Neuronal stem cell (in vitro differentiated cells): ENCODE data around the gene FRAS1.
A peak's percentile ranks its signal among the peaks of the same experiment; 100 is the strongest.
"Not testable (repeated sequence)": the region's sequence is repeated elsewhere in the genome, so short reads cannot be mapped to it uniquely, and the experiment has no call there.

Experiments
- DNase-seq: peaks from one replicate; pipeline ENCODE4 v3.0.0-alpha.2; 2013; ENCODE audit warnings: low spot score
- H2AFZ ChIP-seq: one replicate; pipeline ENCODE4 v1.6.1; 2013; ENCODE audit warnings: mild to moderate bottlenecking, low read length, inconsistent platforms
- H2AK5ac ChIP-seq: 2 replicates; pipeline ENCODE4 v1.6.1; 2013; ENCODE audit warnings: low read depth, mild to moderate bottlenecking, inconsistent platforms, low read length, moderate library complexity, mixed read lengths
- H2BK120ac ChIP-seq: 2 replicates; pipeline ENCODE4 v1.6.1; 2013; ENCODE audit warnings: low read depth, mild to moderate bottlenecking, inconsistent platforms, low read length, moderate library complexity, mixed read lengths
- H2BK12ac ChIP-seq: one replicate; pipeline ENCODE4 v1.6.1; 2013; ENCODE audit warnings: low read length, inconsistent platforms
- H2BK15ac ChIP-seq: 2 replicates; pipeline ENCODE4 v1.6.1; 2013; ENCODE audit warnings: mild to moderate bottlenecking, low read length, inconsistent platforms, mixed read lengths
- H2BK5ac ChIP-seq: one replicate; pipeline ENCODE4 v1.6.1; 2013; ENCODE audit warnings: inconsistent platforms, mild to moderate bottlenecking, low read length, moderate library complexity
- H3K14ac ChIP-seq: one replicate; pipeline ENCODE4 v1.6.1; 2013; ENCODE audit warnings: low read length, inconsistent platforms
- H3K18ac ChIP-seq: 2 replicates; pipeline ENCODE4 v1.6.1; 2013; ENCODE audit warnings: low read length, inconsistent platforms
- H3K23ac ChIP-seq: 2 replicates; pipeline ENCODE4 v1.6.1; 2013; ENCODE audit warnings: low read depth, mild to moderate bottlenecking, mixed read lengths, low read length, inconsistent platforms; ENCODE audit not compliant: poor library complexity
- H3K27ac ChIP-seq: replicated peaks from 3 replicates; pipeline ENCODE4 v1.5.1; 2013; ENCODE audit warnings: low read length, inconsistent platforms
- H3K27me3 ChIP-seq, 3 experiments: 2 replicates each; pipeline ENCODE4 v1.6.1; 2013; ENCODE audit warnings: low read length in 3 of 3, mild to moderate bottlenecking in 2 of 3, inconsistent platforms in 1 of 3, low read depth in 1 of 3, mixed read lengths in 1 of 3, moderate library complexity in 1 of 3; ENCODE audit not compliant: control insufficient read depth in 3 of 3, insufficient read depth in 3 of 3
- H3K36me3 ChIP-seq, 2 donors: replicated peaks in 1 of 2; 2 replicates each; pipeline ENCODE4 v1.6.1; 2013; ENCODE audit warnings: low read length in 2 of 2; ENCODE audit not compliant: control insufficient read depth in 2 of 2, insufficient read depth in 2 of 2
- H3K4ac ChIP-seq: 2 replicates; pipeline ENCODE4 v1.6.1; 2013; ENCODE audit warnings: inconsistent platforms, mild to moderate bottlenecking, low read length, moderate library complexity
- H3K4me1 ChIP-seq, 2 donors: 1 replicate in 1 of 2; 2 replicates in 1 of 2; pipeline ENCODE4 v1.6.1; 2013; ENCODE audit warnings: low read length in 2 of 2, low read depth in 1 of 2; ENCODE audit not compliant: control insufficient read depth in 2 of 2, insufficient read depth in 1 of 2
- H3K4me2 ChIP-seq: one replicate; pipeline ENCODE4 v1.6.1; 2013; ENCODE audit warnings: mild to moderate bottlenecking, low read length, inconsistent platforms; ENCODE audit not compliant: insufficient read depth, poor library complexity, severe bottlenecking
- H3K4me3 ChIP-seq, 2 donors: 2 replicates each; pipeline ENCODE4 v1.5.1; 2013; ENCODE audit warnings: low read length in 2 of 2, mild to moderate bottlenecking in 2 of 2, inconsistent platforms in 1 of 2, moderate library complexity in 1 of 2
- H3K79me1 ChIP-seq: one replicate; pipeline ENCODE4 v1.6.1; 2013; ENCODE audit warnings: low read depth, mild to moderate bottlenecking, inconsistent platforms, low read length, moderate library complexity
- H3K9ac ChIP-seq: one replicate; pipeline ENCODE4 v1.6.1; 2013; ENCODE audit warnings: mild to moderate bottlenecking, low read depth, low read length, inconsistent platforms; ENCODE audit not compliant: poor library complexity
- H3K9me3 ChIP-seq, 2 donors: replicated peaks in 1 of 2; 2 replicates each; pipeline versions ENCODE3 to v1.6.1; 2013; ENCODE audit warnings: low read length in 2 of 2, mild to moderate bottlenecking in 2 of 2, inconsistent platforms in 1 of 2, low read depth in 1 of 2, mixed read lengths in 1 of 2, moderate library complexity in 1 of 2; ENCODE audit not compliant: control insufficient read depth in 2 of 2, insufficient read depth in 1 of 2
- H4K8ac ChIP-seq: one replicate; pipeline ENCODE4 v1.6.1; 2013; ENCODE audit warnings: low read depth, mild to moderate bottlenecking, inconsistent platforms, low read length, moderate library complexity
- H4K91ac ChIP-seq: one replicate; pipeline ENCODE4 v1.6.1; 2013; ENCODE audit warnings: low read length, low read depth, mild to moderate bottlenecking, inconsistent platforms; ENCODE audit not compliant: poor library complexity
- WGBS, 2 donors: extraction: QIAGEN DNeasy Blood & Tissue Kit; methylation state at CpG; one replicate each; pipeline ENCODE4 v1.1.7; 2013; ENCODE audit warnings: missing lambda C conversion rate in 2 of 2, mixed read lengths in 1 of 2; ENCODE audit not compliant: insufficient read length in 2 of 2, insufficient replicate concordance in 1 of 2; ENCODE audit errors: extremely low coverage in 2 of 2; 5-methylcytosine and 5-hydroxymethylcytosine counted together

FRAS1 gene

DNA sequence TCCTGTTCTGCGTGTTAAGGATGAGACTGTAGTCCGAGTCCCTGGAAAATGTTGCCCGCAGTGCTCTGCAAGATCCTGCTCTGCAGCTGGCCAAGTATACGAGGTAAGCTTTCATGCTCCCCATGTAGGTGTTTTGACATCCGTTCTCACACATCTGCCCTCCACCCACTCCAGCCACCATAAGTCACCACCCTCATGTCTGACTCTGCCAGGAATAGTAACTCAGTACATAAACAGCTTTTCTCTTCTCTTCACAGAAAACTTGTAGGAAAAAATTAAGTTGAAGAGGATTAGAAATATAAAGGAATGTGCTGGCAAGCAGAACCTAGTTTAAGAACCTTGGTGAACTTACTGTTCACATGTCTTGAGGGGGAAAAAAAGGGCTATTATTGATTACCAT lies 207.9 kb downstream of the FRAS1 start:
- Histone ChIP-seq H3K4me1 (peaks cover 0 to 1% of the 10 kb centered on the region in 2 donors), H2AK5ac (no peak overlapping the region), H2BK12ac (no peak overlapping the region), H3K4me2 (no peak overlapping the region), H3K79me1 (no peaks in the 10 kb centered on the region), H3K4ac (no peak overlapping the region), H3K27me3 (no peaks in the 10 kb centered on the region), H3K9ac (no peak overlapping the region), H3K9me3 (peaks cover 3 to 5% of the 10 kb centered on the region in 2 donors), H3K27ac (no peak overlapping the region), H3K23ac (no peak overlapping the region), H2BK5ac (no peak overlapping the region), H4K91ac (no peak overlapping the region), H2BK120ac (no peak overlapping the region), H3K36me3 (peaks cover 0 to 6% of the 10 kb centered on the region in 2 donors), H2BK15ac (no peak overlapping the region), H3K14ac (no peak overlapping the region), H2AFZ (no peak overlapping the region), H3K18ac (no peak overlapping the region), H3K4me3 (no peak overlapping the region), H4K8ac (no peak overlapping the region)
- no peak for DNase-seq
- no CpG with 5 or more reads among the region's 5 CpGs for whole genome bisulfite sequencing, 2 donors

DNA sequence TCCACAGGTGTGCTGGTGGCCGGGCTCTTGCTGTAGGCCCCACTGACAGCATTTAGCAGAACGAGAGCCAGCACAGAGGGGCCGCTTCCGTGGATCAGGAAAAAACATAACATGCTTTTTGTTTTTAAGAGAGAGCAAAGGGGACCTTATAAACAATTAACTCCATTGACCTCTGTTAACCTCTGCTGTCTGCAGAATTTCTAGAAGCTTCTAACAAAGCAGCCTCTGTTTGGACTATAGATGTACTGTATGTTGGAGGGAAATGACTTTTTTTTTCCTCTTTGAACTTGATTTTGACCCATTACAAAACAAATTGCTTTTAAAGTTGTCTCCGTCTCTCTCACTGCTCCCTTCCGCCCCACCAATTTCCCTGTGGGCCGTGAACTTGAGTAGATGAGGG lies 210.7 kb downstream of the FRAS1 start:
- H2AFZ ChIP-seq = no peak overlapping the region
- no peak overlapping the region for H3K14ac ChIP-seq
- WGBS, 2 donors = no CpG with 5 or more reads among the region's 7 CpGs
- H3K9me3 ChIP-seq = peaks cover 3 to 5% of the 10 kb centered on the region in 2 donors
- no peak overlapping the region for H2BK5ac ChIP-seq
- no peak for DNase-seq
- no peak overlapping the region for H3K23ac ChIP-seq
- H3K4ac ChIP-seq = no peak overlapping the region
- H3K79me1 ChIP-seq = no peaks in the 10 kb centered on the region
- peaks cover 0 to 1% of the 10 kb centered on the region in 2 donors for H3K4me1 ChIP-seq
- no peak overlapping the region for H3K4me3 ChIP-seq
- no peak overlapping the region for H4K8ac ChIP-seq
- H4K91ac ChIP-seq = no peak overlapping the region
- no peaks in the 10 kb centered on the region for H3K27me3 ChIP-seq
- no peak overlapping the region for H3K4me2 ChIP-seq
- H3K27ac ChIP-seq = no peak overlapping the region
- H2BK12ac ChIP-seq = no peak overlapping the region
- peak overlapping the region; percentile 17 for H3K18ac ChIP-seq
- H2BK15ac ChIP-seq = no peak overlapping the region
- H2AK5ac ChIP-seq = no peak overlapping the region
- H2BK120ac ChIP-seq = no peak overlapping the region
- H3K9ac ChIP-seq = peak overlapping the region; percentile 50
- peaks cover 0 to 7% of the 10 kb centered on the region in 2 donors for H3K36me3 ChIP-seq

- H3K4me2 ChIP-seq = no peak overlapping the region
- no peak overlapping the region for H3K23ac ChIP-seq
- H3K9ac ChIP-seq = no peak overlapping the region
- H3K36me3 ChIP-seq = peaks cover 0 to 7% of the 10 kb centered on the region in 2 donors
- H2BK5ac ChIP-seq = no peak overlapping the region
- no peak overlapping the region for H2AK5ac ChIP-seq
- no peak overlapping the region for H2BK120ac ChIP-seq
- H2BK12ac ChIP-seq = no peak overlapping the region
- peaks cover 0 to 1% of the 10 kb centered on the region in 2 donors for H3K4me1 ChIP-seq
- no CpG with 5 or more reads among the region's 2 CpGs for WGBS, 2 donors
- H3K9me3 ChIP-seq = peaks cover 3 to 5% of the 10 kb centered on the region in 2 donors
- H3K4me3 ChIP-seq = no peak overlapping the region
- no peak overlapping the region for H4K8ac ChIP-seq
- no peaks in the 10 kb centered on the region for H3K79me1 ChIP-seq
- no peak overlapping the region for H3K18ac ChIP-seq
- H4K91ac ChIP-seq = no peak overlapping the region
- no peak for DNase-seq
- no peak overlapping the region for H2AFZ ChIP-seq
- no peak overlapping the region for H3K14ac ChIP-seq
- no peak overlapping the region for H3K4ac ChIP-seq
- H3K27ac ChIP-seq = no peak overlapping the region
- no peak overlapping the region for H2BK15ac ChIP-seq
- H3K27me3 ChIP-seq = no peaks in the 10 kb centered on the region
Observed at GRCh38 chr4:78268597-78268996, 211.5 kb downstream of the FRAS1 start.

DNA sequence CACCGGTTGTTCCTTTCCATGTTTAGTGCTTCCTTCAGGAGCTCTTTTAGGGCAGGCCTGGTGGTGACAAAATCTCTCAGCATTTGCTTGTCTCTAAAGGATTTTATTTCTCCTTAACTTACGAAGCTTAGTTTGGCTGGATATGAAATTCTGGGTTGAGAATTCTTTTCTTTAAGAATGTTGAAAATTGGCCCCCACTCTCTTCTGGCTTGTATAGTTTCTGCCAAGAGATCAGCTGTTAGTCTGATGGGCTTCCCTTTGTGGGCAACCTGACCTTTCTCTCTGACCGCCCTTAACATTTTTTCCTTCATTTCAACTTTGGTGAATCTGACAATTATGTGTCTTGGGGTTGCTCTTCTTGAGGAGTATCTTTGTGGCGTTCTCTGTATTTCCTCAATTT lies 218.3 kb downstream of the FRAS1 start:
- not testable (repeated sequence) for H2BK5ac ChIP-seq, H4K91ac ChIP-seq, H3K79me1 ChIP-seq, H3K9me3 ChIP-seq, H2AK5ac ChIP-seq, H2BK120ac ChIP-seq, H3K18ac ChIP-seq, H4K8ac ChIP-seq, H2BK15ac ChIP-seq, H3K4ac ChIP-seq, H3K14ac ChIP-seq, H3K4me3 ChIP-seq, H3K4me1 ChIP-seq, H2AFZ ChIP-seq, H2BK12ac ChIP-seq, DNase-seq, H3K27ac ChIP-seq, H3K9ac ChIP-seq, H3K4me2 ChIP-seq, H3K27me3 ChIP-seq, H3K23ac ChIP-seq, H3K36me3 ChIP-seq
- no CpG with 5 or more reads among the region's 4 CpGs for WGBS, 2 donors
